GM21390 (cell line): Measurements from ENCODE around the gene GPRC5B.

Experiments used
- ATAC-seq: cut with Tn5 transposase; IDR thresholded peaks from one replicate; pipeline ENCODE4 v1.9.1; 2021; ENCODE audit not compliant: unreplicated experiment

GPRC5B gene

DNA sequence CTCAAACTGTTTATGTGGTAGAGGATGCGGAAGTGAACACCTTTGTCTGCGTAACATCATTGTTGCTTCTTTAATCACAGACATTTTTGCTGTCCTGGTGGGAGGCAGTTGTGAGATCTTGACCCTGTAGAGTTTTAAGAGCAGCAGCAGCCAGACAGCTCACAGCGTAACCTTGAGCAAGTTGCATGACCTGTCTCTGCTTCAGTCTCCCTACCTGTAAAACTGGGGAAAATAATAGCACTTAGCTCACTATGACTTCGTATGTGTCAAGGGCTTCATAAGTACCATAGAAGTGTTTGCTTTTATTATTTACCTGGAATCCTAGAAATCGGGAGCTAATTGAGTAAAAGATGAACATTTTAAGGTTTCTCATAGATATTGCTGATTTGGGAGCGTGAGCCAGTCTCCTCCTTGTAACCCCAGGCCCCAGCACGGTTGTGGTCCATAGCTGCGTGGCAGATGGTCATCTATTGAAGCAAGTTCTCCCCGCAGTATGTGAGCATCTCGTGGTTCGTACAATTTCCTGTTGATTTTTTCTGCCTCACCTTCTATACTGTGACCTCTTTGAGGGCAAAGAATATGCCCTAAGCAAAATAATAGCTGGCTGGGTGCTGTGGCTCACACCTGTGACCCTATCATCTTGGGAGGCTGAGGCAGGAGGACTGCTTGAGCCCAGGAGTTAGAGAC, 34.4 kb downstream of the GPRC5B start:
- no peak for ATAC-seq

DNA sequence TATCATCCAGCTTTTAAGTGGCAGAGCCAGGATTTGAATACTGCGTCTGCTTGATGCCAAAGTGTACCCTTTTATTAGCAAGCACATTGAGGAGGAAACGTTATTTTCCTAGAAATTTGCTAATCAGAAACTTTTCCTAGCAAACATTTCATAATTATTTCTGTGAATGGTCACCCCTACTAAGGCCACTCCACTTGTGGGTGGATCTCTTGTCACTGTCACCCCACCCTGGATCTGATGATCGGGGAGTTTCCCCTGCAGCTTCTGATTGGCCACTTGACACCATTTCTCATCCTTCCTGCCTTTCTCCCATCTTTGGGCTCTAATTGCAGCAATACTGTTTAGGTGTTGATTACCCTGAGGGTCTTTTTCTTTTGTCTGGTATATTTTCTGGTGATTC, 35.9 kb downstream of the GPRC5B start:
- ATAC-seq: no peak

DNA sequence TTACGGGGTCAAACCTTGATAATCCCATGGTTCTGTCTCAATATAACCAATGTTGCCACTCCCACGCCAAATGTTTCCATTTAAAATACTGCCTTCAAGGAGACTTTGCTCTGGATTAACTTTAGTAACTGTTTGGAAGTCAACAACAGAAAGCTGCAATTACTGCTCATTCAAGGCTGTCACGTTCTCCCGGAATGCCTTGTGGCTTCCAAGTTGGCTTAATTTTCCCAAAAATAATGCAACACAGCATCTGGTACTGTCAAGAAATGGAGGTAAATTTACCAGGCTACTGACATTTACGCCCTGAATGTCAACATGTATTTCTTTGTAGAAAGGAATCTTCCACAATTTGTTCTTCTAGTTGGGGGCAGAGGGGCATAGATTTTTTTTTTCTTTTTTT, 38.2 kb downstream of the GPRC5B start:
- ATAC-seq: no peak

DNA sequence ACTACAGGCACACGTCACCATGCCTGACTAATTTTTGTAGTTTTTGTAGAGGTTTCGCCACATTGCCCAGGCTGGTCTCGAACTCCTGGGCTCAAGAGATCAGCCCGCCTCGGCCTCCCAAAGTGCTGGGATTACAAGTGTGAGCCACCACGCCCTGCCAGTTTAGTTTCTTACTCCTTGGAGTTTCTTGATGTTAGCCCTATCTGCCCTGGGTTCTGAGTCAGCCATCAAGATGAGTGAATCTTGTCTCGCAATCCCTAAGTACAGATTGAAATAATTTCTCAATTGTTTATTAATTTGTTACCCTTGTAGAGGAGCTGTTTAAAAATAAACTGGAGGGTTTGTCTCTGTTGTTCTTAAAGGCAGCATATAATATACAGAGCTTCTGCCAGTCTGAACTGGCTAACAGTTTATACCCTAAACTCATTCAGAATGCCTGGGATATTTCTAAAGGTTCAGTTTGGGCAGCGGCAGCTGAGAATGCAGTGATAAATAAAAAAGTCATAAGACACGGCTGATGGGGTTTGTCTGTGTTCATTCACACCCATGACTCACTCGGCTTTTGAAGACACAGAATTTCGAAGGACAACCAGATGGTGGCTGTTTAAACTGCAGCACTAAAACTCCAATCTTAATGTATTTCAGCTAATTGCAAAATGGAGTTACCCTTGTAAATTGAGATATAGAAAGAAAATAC, 39.6 kb downstream of the GPRC5B start:
- ATAC-seq: no peak

DNA sequence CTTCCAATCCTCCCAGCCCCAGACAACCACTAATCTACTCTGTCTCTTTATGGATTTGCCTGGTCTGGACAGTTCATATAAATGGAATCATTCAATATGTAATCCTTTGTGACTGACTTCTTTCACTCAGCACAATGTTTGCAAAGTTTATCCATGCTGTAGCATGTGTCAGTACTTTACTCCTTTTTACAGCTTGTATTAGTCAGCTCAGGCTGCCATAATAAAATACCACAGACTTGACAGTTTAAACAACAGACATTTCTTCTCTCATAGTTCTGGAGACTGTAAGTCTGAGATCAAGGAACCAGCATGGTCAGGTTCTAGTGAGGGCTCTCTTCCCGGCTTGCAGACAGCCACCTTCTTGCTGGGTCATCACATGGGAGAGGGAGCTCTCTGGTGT, 41.3 kb downstream of the GPRC5B start:
- ATAC-seq: no peak

DNA sequence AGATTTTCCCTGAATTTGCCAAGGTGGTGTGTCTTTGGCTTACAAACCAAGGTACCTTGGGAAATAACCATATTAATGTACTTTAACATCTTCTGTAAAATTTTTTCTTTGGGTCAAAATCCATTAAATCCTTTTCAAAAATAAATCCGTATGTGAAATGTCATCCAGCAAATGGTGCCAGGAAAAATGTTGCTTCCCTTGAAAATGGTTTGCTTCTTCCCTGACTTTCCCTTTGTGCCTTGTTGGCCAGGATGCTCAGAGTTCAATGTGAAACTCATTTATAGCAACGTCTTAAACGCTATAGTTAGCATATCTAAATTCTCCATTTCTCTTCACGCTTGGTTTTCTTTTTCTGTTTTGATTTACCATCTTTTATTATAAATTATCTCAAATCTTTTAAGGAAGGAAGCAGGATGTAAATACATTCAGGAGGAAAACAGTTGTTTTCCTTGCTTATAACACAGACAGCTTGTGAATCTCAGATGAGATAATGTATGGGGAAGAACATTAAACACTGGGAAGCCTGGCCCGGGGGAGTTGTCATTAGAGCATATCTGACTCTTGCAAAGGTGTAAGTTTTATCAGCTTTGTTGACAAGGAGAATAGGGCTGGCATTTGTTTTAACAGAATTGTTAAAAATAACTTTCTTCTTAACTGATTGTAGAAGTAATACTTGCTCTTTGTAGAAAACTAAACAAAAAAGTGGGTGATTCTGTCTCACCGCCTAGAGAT, 42.1 kb downstream of the GPRC5B start:
- no peak for ATAC-seq

DNA sequence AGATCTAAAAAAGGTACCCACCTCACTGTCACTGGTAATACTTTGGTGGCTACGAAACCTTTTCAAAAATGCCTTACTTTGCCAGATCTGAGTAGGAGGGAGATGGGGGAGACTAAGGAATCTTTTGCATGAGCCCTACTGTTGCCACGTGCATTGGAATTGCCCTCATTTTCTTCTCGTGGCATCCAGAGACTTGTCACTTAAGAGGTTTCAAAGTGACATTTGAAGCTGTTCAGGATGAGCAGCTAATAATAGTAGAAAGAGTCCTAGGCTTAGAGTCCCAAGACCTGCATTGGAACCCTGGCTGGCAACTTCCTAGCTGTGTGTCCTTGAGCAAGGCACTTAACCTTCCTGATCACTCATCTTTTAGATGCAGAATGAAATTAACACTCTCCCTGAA, 43.5 kb downstream of the GPRC5B start:
- no peak for ATAC-seq

DNA sequence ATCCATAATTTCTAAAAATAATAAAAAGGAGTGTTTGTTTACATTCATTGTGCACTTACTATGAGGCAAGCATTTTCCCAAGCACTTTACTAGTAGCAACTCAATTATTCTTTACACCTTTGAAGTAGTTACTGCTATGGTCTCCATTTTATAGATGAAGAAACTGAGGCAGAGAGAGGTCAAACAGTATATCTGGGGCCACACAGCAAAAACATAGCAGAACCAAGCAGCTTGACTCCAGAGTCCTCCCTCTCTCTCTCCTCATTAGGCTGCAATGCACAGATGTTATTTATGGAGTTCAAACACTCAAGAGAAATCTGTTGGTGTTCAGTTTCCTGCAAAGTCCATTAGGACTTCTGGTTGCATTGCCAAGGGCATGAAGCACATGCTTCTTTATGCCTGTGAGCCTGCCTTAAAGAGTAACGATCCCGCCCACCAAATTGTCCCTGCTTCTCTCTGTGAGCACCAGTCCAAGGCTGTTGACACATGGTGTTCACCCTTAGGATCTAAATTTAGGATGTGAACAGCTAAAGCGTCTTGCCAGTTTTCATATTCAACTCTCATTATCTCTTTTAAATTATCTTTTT, 44.0 kb downstream of the GPRC5B start:
- ATAC-seq: no peak

DNA sequence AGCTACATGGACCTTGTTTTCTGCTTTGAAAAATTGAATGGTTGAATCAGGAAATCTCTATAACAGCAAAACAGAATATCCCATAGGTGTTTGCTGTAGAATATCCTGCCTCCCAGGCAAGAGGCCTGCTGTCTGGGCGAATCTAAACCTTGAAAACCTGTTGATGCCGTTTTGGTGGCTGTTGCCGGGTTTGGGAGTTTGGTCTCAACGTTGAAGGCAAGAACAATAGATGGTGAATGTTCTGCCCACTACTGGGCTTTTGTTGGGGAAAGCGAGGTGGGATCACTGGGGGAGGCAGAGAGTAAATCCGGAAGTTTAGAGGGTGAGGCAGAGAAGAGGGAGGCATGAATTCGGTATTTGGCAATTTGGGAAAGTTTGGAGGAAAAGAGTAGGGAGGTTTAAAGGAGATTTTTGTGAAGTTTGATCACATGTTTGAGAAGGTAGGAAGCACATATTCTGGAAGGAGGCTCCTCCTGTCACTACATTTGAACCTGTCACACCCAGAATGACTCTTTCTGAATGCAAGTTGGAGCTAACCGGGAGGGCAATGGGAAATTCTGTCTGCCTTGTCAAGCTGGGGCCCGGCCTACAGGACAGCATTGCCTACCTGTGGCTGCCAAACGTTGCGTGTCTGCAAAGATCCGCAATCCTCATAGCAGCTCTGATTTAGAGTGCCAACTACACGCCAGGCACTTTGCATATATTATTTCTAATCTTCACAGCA, 46.5 kb downstream of the GPRC5B start:
- no peak for ATAC-seq

DNA sequence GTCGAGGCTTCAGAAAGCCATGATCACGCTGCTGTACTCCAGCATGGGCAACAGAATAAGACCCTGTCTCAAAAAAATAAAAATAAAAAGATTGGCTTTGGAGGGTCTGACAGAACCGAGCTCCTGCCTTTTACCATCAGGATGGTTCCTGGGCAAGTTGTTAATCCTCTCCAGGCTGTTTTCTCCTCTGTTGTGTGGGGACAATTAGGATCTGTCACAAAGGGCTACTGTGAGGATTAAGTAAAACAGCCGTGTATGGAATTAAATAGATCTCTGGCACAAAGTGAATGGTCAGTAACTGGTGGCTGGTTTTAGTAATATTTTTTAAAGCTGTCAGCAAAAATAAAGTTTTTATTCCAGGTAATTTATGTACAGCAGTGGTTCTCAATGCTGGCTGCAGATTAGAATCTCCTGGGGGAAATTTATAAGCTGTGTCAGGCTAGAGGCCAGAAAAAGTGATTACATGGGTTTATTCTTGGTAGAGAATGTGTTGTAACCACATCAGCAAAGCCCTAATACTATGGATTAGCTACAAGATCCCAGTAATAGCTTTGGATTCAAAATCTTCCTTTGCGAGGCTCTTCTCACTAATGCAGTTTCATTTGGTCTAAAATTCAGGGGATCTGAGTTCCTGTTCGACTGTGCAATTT, 47.2 kb downstream of the GPRC5B start:
- no peak for ATAC-seq

DNA sequence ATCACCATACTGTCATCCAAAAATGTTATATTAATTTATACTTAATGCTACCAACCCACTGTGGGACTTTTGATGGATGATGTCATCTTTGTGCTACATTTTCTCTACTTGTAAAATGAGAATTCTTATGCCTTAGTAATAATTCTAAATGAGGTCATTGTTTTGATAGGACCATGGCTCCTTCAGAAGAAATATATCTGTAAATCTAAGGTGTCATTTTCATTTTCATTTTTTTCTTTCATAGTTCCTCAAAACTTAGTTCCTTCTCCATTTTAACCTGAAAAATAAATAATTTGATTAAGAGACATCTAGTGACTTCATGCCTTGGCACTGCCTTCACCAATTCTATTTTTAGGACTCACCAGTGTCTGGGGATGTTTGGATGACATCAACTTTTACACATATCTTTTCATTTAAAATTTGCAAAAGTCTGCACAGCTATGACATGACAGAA, 48.7 kb downstream of the GPRC5B start:
- no peak for ATAC-seq

DNA sequence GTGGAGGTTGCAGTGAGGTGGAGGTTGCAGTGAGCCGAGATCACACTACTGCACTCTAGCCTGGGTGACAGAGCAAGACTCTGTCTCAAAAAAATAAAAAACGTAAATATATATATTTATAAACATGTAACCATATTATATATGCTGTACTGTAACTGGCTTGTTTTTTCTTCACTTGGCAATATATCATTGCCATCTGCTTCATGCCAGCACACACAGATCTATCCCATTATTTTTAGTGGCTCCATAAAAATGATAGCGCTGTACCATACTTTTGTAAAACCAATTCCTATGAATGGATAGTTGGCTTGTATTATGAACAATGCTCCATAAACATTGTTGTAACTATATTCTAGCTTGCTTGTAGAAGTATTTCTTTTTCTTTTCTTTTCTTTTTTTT, 49.5 kb downstream of the GPRC5B start:
- ATAC-seq: no peak

DNA sequence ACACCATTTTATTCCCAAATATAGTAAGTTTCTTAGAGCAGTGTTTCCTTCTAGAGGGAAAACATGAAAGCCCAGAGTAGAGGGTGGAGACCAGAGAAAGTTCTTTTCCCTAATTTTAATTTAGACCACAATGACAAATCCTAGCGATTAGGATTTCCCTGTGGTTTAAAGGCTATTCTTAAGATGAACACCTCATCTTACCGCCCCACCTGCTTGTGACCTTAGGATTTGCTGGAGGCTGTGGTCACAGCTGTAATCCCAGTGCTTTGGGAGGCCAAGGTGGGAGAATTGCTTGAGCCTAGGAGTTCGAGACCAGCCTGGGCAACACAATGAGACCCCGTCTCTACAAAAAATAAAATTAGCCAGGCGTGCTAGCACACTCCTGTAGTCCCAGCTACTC, 51.1 kb downstream of the GPRC5B start:
- no peak for ATAC-seq

DNA sequence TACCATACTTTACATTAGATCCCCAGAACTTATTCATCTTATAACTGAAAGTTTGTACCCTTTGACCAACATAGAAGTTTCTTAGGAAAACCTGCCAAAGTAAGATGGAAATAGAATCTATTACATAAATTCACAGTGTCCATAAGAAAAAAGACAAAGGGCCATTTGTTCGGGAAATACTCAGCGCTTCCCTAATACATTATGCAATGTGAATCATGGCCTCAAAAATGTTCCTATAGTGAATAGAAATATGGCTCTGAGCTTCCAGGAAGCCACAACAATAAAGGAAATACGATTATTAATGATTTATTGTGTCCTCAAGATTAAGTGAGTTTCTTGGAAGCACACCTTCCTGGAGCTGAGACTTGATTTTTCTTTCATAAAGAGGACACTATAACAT, 51.5 kb downstream of the GPRC5B start:
- ATAC-seq: no peak

DNA sequence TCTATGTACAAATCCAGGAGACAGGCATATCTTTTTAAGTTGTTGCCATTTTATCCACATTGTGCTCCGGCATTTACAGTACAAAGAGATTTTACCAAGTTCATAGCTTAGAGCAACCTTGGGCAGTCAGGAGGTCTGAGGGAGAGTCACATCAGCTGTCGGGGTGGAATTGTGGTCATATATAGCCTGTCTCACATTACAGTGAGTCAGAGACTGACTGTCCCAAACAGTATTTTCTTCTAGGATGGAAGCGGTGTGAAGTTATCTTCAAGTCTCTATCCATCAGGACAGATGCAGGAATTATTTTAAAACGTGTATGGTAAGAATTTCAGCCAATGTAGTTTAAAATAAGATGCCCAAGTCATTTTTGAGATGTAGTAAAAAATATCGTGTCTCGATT, 53.0 kb downstream of the GPRC5B start:
- no peak for ATAC-seq

DNA sequence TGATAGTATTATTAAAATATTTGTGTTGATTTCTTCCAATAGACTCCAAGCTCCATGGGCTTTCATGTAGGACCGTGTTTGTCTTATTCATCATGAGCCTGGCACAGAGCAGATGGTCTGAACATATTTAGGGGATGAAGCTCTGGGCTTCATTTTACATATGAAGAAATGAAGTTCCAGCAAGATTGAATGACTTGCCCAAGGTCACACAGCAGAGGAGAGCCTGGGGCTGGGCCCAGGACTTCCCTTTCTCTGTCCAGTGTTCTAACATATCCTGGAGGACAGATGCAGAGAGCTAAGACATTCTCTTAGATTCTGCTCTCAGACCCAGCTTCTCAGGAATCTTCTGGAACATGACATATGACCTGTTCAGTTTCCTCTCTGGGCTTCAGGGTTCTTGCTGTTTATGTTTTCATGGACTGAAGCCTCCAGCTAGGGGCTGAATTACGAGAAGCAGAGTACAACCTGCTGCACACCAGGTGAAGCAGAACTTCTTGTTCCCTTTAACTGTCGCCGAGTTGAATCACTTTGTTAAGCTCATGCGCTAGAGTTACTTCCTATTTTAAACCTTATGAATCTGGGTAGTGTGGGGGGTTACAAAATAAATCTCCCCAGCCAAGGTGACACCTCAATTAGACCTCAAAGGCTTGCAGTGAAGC, 53.6 kb downstream of the GPRC5B start:
- ATAC-seq: no peak

DNA sequence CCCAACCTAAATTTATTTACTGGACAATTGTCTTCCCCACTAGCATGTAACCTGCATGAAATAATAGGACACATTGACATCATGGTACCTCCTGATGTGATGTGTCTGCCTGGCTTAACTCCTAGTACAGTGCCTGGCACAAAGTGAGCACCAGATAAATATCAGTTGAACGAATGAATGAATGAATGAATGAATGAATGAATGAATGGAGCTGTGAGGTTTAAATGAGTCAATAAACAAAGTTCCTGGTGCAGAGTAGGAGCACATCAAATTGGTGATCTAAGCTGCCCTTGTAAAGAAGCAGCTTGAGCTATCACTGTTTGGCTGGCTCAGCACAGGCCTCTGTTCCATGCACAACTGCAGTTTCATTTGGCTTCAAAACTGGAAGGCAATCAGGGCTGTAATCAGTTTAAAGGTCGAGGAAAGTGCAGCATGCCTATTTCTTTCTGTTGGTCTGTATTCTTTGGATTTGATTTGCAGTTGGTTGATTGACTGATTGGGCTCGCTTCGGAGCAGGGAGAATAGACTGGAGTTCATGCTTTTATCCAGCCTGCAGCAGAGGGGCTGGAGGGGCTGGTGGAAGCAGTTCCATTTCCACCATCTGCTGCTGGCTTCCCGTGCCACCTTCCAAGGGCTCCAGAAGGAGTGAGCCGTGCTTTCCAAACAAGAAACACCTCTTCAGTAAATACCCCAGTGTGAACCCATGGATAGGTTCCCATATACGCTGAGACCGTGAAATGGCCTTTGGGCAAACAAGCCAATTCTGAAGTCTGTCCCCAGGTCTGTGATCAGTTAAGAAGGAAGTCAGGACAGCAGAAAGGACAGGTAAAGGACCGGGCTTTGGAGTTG, 54.6 kb downstream of the GPRC5B start:
- no peak for ATAC-seq

DNA sequence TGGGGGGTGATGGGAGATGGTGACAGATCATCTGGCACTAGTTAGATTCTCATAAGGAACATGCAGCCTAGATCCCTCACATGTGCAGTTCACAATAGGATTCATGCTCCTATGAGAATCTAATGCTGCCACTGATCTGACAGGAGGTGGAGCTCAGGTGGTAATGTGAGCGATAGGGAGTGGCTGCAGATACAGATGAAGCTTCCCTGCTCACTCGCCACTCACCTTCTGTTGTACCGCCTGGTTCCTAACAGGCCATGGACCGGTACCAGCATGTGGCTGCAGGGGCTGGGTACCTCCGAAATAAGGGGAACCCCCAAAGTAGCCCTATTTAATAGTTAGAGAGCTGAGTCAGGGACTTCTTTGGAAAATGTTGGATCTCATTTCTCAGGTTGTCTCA, 60.4 kb downstream of the GPRC5B start:
- ATAC-seq: no peak

DNA sequence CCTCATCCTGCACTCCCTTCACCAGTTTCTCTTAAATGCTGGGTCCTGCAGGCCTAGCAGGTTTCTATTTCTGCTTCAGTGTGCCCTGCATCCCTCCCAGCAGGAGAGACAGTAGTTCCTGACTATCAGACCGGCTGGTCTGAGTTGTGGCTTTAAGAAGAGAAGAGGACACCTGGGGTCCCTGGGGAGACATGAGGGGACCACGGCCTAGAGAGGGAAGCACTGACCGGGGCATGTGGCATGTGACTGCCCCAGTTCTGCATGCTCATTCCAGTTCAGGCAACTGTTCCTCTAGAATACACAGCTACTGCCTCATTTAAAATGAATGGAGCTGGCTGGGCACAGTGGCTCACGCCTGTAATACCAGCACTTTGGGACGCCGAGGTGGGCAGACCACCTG, 61.3 kb downstream of the GPRC5B start:
- no peak for ATAC-seq
